Loucy (cell line): ENCODE results near the gene PRR36.

Experiments
- EZH2phosphoT487 ChIP-seq: fragments of 200-600 bp; IDR thresholded peaks from 2 replicates; pipeline ENCODE4 v1.6.1; 2018; ENCODE audit warnings: antibody characterized with exemption, mild to moderate bottlenecking, moderate library complexity, borderline replicate concordance
- TF ChIP-seq, protein P1 (sequence below): fragments of 200-600 bp; sonication (generic); conservative IDR thresholded peaks from 2 replicates; pipeline ENCODE4 v1.5.1; 2014; ENCODE audit warnings: mild to moderate bottlenecking, antibody characterized with exemption, low read length

DNA sequence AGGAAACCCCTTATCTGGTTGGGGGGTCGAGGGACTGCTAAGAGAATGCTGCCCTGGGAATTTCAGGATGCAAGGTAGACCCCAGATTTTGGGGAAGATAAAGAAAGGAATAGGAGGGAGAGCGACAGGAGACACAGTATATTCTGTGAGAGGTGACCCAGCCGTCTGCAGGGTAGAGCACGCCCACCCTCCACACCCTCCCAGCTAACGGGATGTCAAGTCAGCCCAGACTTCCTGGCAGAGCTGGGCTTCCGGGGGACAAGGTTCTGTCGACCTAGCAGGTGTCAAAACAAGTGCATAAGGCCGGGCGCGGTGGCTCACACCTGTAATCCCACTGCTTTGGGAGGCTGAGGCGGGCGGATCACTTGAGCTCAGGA, 695 bp upstream of the PRR36 start:
- TF ChIP-seq, protein P1, sequence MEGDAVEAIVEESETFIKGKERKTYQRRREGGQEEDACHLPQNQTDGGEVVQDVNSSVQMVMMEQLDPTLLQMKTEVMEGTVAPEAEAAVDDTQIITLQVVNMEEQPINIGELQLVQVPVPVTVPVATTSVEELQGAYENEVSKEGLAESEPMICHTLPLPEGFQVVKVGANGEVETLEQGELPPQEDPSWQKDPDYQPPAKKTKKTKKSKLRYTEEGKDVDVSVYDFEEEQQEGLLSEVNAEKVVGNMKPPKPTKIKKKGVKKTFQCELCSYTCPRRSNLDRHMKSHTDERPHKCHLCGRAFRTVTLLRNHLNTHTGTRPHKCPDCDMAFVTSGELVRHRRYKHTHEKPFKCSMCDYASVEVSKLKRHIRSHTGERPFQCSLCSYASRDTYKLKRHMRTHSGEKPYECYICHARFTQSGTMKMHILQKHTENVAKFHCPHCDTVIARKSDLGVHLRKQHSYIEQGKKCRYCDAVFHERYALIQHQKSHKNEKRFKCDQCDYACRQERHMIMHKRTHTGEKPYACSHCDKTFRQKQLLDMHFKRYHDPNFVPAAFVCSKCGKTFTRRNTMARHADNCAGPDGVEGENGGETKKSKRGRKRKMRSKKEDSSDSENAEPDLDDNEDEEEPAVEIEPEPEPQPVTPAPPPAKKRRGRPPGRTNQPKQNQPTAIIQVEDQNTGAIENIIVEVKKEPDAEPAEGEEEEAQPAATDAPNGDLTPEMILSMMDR = no peak
- no peak for TF ChIP-seq EZH2phosphoT487
